ENCODE measurements around the gene PCED1B. TPM values are rescaled to one million over a fixed set of nuclear protein-coding genes. Genes with fewer than 3 reads are reported as not detected.
"Not testable (repeated sequence)": the region's sequence is repeated elsewhere in the genome, so short reads cannot be mapped to it uniquely, and the experiment has no call there.

PCED1B gene
- total RNA-seq, 1 experiment from 2014 or later = 6.6 TPM

- H3K4me3 Mint-ChIP-seq = no peak overlapping the region
- TF ChIP-seq FOXK1 (CRISPR knock-in tag; IDR thresholded peaks at IDR 0.05) = no peak
- TF ChIP-seq ZNF121 (CRISPR knock-in tag; IDR thresholded peaks at IDR 0.05) = no peak
- no peak for TF ChIP-seq ZNF423 (CRISPR knock-in tag; IDR thresholded peaks at IDR 0.05)
- TF ChIP-seq, protein P1, sequence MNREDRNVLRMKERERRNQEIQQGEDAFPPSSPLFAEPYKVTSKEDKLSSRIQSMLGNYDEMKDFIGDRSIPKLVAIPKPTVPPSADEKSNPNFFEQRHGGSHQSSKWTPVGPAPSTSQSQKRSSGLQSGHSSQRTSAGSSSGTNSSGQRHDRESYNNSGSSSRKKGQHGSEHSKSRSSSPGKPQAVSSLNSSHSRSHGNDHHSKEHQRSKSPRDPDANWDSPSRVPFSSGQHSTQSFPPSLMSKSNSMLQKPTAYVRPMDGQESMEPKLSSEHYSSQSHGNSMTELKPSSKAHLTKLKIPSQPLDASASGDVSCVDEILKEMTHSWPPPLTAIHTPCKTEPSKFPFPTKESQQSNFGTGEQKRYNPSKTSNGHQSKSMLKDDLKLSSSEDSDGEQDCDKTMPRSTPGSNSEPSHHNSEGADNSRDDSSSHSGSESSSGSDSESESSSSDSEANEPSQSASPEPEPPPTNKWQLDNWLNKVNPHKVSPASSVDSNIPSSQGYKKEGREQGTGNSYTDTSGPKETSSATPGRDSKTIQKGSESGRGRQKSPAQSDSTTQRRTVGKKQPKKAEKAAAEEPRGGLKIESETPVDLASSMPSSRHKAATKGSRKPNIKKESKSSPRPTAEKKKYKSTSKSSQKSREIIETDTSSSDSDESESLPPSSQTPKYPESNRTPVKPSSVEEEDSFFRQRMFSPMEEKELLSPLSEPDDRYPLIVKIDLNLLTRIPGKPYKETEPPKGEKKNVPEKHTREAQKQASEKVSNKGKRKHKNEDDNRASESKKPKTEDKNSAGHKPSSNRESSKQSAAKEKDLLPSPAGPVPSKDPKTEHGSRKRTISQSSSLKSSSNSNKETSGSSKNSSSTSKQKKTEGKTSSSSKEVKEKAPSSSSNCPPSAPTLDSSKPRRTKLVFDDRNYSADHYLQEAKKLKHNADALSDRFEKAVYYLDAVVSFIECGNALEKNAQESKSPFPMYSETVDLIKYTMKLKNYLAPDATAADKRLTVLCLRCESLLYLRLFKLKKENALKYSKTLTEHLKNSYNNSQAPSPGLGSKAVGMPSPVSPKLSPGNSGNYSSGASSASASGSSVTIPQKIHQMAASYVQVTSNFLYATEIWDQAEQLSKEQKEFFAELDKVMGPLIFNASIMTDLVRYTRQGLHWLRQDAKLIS (CRISPR knock-in tag; IDR thresholded peaks at IDR 0.05; ENCODE audit: borderline replicate concordance) = no peak
- TF ChIP-seq ESRRA (CRISPR knock-in tag; IDR thresholded peaks at IDR 0.05; ENCODE audit: borderline replicate concordance) = no peak
- TF ChIP-seq ATF1 (CRISPR knock-in tag; IDR thresholded peaks at IDR 0.05) = no peak
- TF ChIP-seq ZNF317 (CRISPR knock-in tag; IDR thresholded peaks at IDR 0.05; ENCODE audit: borderline replicate concordance, low read depth) = no peak
- no peak for ATAC-seq
These were observed 24.8 kb upstream of the PCED1B start for GRCh38 chr12:47054659-47055058.

GRCh38 chr12:47055856-47056255 lies 23.6 kb upstream of the PCED1B start:
- ATAC-seq; H3K27ac Mint-ChIP-seq; H3K4me1 Mint-ChIP-seq; DNase-seq (ENCODE audit: low spot score); CTCF ChIA-PET; H3K4me3 Mint-ChIP-seq; POLR2A ChIA-PET: not testable (repeated sequence)
- Mint-ChIP-seq H3K9me3 (peaks cover 29% of the 10 kb centered on the region), H3K36me3 (peaks cover 44% of the 10 kb centered on the region), H3K27me3 (ENCODE audit: low read depth) (peaks cover 22% of the 10 kb centered on the region)

More at GRCh38 chr12:47054659-47055058, 24.8 kb upstream of the PCED1B start:
- H3K27me3 Mint-ChIP-seq (ENCODE audit: low read depth) = peaks cover 22% of the 10 kb centered on the region
- H3K27ac Mint-ChIP-seq = no peak overlapping the region
- peaks cover 28% of the 10 kb centered on the region for H3K9me3 Mint-ChIP-seq
- no peaks in the 10 kb centered on the region for H3K4me1 Mint-ChIP-seq
- H3K36me3 Mint-ChIP-seq = peaks cover 47% of the 10 kb centered on the region
- ChIA-PET POLR2A (no interaction called here), CTCF (interaction anchor here (1.4 kb wide), 1 partner anchor 17 kb away, joined by 3 read pairs; no protein-coding TSS in a partner anchor)
- DNase-seq (ENCODE audit: low spot score) = no peak

- H3K27ac Mint-ChIP-seq; ATAC-seq; H3K4me1 Mint-ChIP-seq; H3K4me3 Mint-ChIP-seq; CTCF ChIA-PET; DNase-seq (ENCODE audit: low spot score); POLR2A ChIA-PET: not testable (repeated sequence)
- Mint-ChIP-seq H3K36me3 (peaks cover 37% of the 10 kb centered on the region), H3K27me3 (ENCODE audit: low read depth) (peaks cover 17% of the 10 kb centered on the region), H3K9me3 (peaks cover 33% of the 10 kb centered on the region)
These were observed 22.5 kb upstream of the PCED1B start for GRCh38 chr12:47056944-47057343.

DNA sequence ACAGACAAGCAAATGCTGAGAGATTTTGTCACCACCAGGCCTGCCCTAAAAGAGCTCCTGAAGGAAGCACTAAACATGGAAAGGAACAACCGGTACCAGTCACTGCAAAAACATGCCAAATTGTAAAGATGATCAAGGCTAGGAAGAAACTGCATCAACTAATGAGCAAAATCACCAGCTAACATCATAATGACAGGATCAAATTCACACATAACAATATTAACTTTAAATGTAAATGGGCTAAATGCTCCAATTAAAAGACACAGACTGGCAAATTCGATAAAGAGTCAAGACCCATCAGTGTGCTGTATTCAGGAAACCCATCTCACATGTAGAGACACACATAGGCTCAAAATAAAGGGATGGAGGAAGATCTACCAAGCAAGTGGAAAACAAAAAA lies 20.8 kb upstream of the PCED1B start:
- H3K9me3 Mint-ChIP-seq = peaks cover 39% of the 10 kb centered on the region
- H3K27ac Mint-ChIP-seq; CTCF ChIA-PET; DNase-seq (ENCODE audit: low spot score); H3K4me1 Mint-ChIP-seq; POLR2A ChIA-PET; ATAC-seq; H3K4me3 Mint-ChIP-seq: not testable (repeated sequence)
- peaks cover 28% of the 10 kb centered on the region for H3K36me3 Mint-ChIP-seq
- peaks cover 14% of the 10 kb centered on the region for H3K27me3 Mint-ChIP-seq (ENCODE audit: low read depth)

DNA sequence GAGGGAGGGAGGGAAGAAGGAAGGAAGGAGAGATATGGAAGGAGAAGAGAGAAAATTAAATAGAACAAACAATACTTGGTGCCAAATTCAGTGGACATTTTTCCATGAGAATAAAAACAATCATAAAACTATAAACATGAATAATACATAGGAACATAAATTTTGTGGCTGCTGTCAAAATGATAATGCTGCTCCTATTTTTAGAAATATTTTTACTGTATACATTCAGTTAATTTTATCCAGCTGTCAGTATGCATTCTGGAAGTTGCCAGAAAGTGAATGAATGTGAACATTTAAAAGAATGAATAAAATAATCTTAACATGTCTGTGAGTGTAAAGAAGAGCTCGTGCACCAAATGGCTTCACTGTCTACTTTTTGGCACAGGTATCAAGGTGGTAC lies 13.9 kb upstream of the PCED1B start:
- Mint-ChIP-seq H3K27me3 (ENCODE audit: low read depth) (no peaks in the 10 kb centered on the region), H3K27ac (no peak overlapping the region), H3K9me3 (peaks cover 13% of the 10 kb centered on the region; the same call in 1 of the 2 replicates), H3K4me3 (no peak overlapping the region), H3K36me3 (0 out of 2 replicates have a peak, but pooled peaks cover 5% of the 10 kb centered on the region), H3K4me1 (peaks cover 29% of the 10 kb centered on the region)
- DNase-seq (ENCODE audit: low spot score) (no peak), ATAC-seq (no peak)
- ChIA-PET POLR2A (no interaction called here), CTCF (no interaction called here)
- TF ChIP-seq ZNF263 (CRISPR knock-in tag; IDR thresholded peaks at IDR 0.05; ENCODE audit: low read depth) (no peak), CBFB (CRISPR knock-in tag; IDR thresholded peaks at IDR 0.05; ENCODE audit: low read depth) (no peak)
- TF ChIP-seq, protein P2, sequence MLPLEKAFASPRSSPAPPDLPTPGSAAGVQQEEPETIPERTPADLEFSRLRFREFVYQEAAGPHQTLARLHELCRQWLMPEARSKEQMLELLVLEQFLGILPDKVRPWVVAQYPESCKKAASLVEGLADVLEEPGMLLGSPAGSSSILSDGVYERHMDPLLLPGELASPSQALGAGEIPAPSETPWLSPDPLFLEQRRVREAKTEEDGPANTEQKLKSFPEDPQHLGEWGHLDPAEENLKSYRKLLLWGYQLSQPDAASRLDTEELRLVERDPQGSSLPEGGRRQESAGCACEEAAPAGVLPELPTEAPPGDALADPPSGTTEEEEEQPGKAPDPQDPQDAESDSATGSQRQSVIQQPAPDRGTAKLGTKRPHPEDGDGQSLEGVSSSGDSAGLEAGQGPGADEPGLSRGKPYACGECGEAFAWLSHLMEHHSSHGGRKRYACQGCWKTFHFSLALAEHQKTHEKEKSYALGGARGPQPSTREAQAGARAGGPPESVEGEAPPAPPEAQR (CRISPR knock-in tag; IDR thresholded peaks at IDR 0.05) = no peak

Data from WTC11 (cell line).